ENCODE measurements around the gene CST8.

Gene CST8

DNA sequence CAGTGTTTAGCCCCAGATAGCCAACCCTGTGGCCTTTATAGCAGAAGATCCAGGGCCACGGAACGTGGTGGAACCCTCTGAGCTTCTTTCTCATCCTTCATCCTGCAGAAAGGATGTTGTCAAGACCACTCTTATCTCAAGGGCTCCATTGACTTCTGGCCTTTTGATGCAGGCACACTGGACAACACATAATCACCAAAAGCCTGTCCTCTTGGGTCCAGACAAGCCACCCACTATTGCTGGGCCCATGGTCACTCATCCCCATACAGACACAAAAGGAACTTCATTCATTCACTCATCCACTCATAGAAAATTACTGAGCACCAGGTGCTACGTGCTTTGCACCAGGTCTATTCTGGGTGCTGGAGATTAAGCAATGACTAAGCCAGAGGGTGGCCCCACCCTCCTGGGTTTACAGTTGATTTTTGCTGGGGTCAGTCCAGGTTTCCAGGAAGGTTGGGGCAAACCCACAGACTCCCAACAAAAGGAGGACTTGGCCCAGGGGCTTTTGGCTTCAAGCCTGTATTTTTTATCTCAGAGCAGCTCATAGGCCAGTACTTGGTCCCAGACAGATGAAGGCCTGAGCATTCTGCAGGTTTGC, 2.4 kb downstream of the CST8 start:
- Histone ChIP-seq H2AFZ (ENCODE audit: low read depth) (no peak overlapping the region), H3K27ac (no peak overlapping the region), H4K20me1 (ENCODE audit: insufficient read depth) (no peaks in the 10 kb centered on the region), H3K9ac (no peak overlapping the region), H3K79me2 (ENCODE audit: insufficient read depth, low read depth) (no peaks in the 10 kb centered on the region), H3K4me1 (ENCODE audit: low read depth, poor library complexity, severe bottlenecking) (no peaks in the 10 kb centered on the region), H3K4me3 (IDR thresholded peaks at IDR 0.05; ENCODE audit: insufficient read depth, low read depth, low read length) (no peak overlapping the region), H3K4me2 (no peak overlapping the region), H3K27me3 (ENCODE audit: insufficient read depth, low read depth) (no peaks in the 10 kb centered on the region), H3K36me3 (ENCODE audit: insufficient read depth) (no peaks in the 10 kb centered on the region)
- no peak for TF ChIP-seq CTCF (conservative IDR thresholded peaks at IDR 0.05; ENCODE audit: low read depth, low read length)

DNA sequence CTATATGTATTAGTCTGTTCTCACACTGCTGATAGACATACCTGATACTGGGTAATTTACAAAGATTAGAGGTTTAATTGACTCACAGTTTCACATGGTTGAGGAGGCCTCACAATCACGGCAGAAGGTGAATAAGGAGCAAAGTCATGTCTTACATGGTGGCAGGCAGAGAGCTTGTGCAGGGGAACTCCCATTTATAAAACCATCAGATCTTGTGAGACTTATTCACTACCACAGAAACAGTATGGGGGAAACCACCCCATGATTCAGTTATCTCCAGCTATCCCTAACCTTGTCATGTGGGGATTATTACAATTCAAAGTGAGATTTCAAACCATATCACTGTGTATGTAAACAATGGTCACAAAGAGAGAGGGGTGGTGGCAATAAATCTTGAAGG, 6.6 kb downstream of the CST8 start:
- no peaks in the 10 kb centered on the region for H4K20me1 ChIP-seq (ENCODE audit: insufficient read depth)
- no peak overlapping the region for H3K9ac ChIP-seq
- no peak for TF ChIP-seq CTCF (conservative IDR thresholded peaks at IDR 0.05; ENCODE audit: low read depth, low read length)
- H3K4me3 ChIP-seq (IDR thresholded peaks at IDR 0.05; ENCODE audit: insufficient read depth, low read depth, low read length) = no peak overlapping the region
- no peak overlapping the region for H3K27ac ChIP-seq
- H2AFZ ChIP-seq (ENCODE audit: low read depth) = no peak overlapping the region
- no peaks in the 10 kb centered on the region for H3K36me3 ChIP-seq (ENCODE audit: insufficient read depth)
- no peaks in the 10 kb centered on the region for H3K79me2 ChIP-seq (ENCODE audit: insufficient read depth, low read depth)
- H3K4me1 ChIP-seq (ENCODE audit: low read depth, poor library complexity, severe bottlenecking) = no peaks in the 10 kb centered on the region
- H3K4me2 ChIP-seq = no peak overlapping the region
- H3K27me3 ChIP-seq (ENCODE audit: insufficient read depth, low read depth) = no peaks in the 10 kb centered on the region

GRCh38 chr20:23501926-23502325, 11.0 kb downstream of the CST8 start:
- H3K4me1 ChIP-seq (ENCODE audit: low read depth, poor library complexity, severe bottlenecking) = no peaks in the 10 kb centered on the region
- TF ChIP-seq CTCF (conservative IDR thresholded peaks at IDR 0.05; ENCODE audit: low read depth, low read length) = no peak
- H3K36me3 ChIP-seq (ENCODE audit: insufficient read depth) = no peaks in the 10 kb centered on the region

DNA sequence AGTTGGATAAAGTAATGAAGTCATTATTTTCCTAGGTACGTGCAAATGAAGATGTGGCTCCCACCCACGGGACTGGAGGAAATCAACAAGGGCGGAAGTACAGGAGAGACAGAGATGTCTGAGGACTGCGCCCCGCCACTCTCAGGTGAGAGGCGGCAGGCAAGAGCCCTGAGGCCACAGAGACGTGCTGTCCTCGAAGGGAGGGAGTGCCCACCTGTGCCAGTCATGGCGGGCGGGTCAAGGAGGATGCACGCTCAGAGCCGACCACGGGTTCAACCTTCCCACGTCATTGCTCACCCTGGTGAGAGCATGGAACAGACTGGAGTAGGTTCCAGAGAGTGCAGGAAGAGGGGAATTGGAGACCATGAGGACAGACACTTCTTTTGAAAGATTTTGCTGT, 12.7 kb downstream of the CST8 start:
- H3K4me3 ChIP-seq (IDR thresholded peaks at IDR 0.05; ENCODE audit: insufficient read depth, low read depth, low read length) = no peak overlapping the region
- H4K20me1 ChIP-seq (ENCODE audit: insufficient read depth) = no peaks in the 10 kb centered on the region
- no peaks in the 10 kb centered on the region for H3K27me3 ChIP-seq (ENCODE audit: insufficient read depth, low read depth)
- H3K27ac ChIP-seq = no peak overlapping the region
- no peak overlapping the region for H2AFZ ChIP-seq (ENCODE audit: low read depth)
- no peak for TF ChIP-seq CTCF (conservative IDR thresholded peaks at IDR 0.05; ENCODE audit: low read depth, low read length)
- H3K79me2 ChIP-seq (ENCODE audit: insufficient read depth, low read depth) = no peaks in the 10 kb centered on the region
- H3K9ac ChIP-seq = no peak overlapping the region
- H3K4me2 ChIP-seq = no peak overlapping the region
- no peaks in the 10 kb centered on the region for H3K4me1 ChIP-seq (ENCODE audit: low read depth, poor library complexity, severe bottlenecking)
- no peaks in the 10 kb centered on the region for H3K36me3 ChIP-seq (ENCODE audit: insufficient read depth)

More at GRCh38 chr20:23501926-23502325, 11.0 kb downstream of the CST8 start:
- Histone ChIP-seq H3K79me2 (ENCODE audit: insufficient read depth, low read depth) (no peaks in the 10 kb centered on the region), H3K4me3 (IDR thresholded peaks at IDR 0.05; ENCODE audit: insufficient read depth, low read depth, low read length) (no peak overlapping the region), H3K4me2 (no peak overlapping the region), H3K9ac (no peak overlapping the region), H3K27me3 (ENCODE audit: insufficient read depth, low read depth) (no peaks in the 10 kb centered on the region), H4K20me1 (ENCODE audit: insufficient read depth) (no peaks in the 10 kb centered on the region), H3K27ac (no peak overlapping the region), H2AFZ (ENCODE audit: low read depth) (no peak overlapping the region)

Data from KMS-11 (cell line).